Stimulated activated CD4-positive, alpha-beta T cell treated with anti-CD3 and anti-CD28 coated beads, TNF-alpha, amount 100 ng/mL, for 48 hours (primary cell): ENCODE data around the gene TBL1XR1.

Source experiments
- DNase-seq, 3 donors: peaks; one replicate each; pipeline ENCODE4 v3.0.0-alpha.2; 2020; ENCODE audit warnings: low read depth in 3 of 3

Gene TBL1XR1

DNA sequence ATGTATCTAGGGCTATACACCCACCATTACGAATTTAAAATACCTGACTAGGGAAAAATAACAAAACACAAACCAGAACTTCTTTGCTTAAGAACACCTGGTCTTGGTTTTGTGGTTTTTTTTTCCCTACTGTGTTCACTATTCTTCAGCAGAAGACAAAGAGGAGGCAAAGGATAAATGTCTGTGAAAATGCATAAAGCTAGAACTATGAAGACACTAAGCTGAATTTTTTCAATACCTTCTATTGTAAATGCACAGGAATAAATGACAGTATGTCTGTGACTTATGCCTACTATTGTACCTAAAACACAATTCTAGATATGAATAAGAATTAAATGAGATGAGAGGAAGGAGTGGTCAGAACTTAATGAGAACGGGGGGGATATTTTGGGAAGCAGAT, 86.9 kb downstream of the TBL1XR1 start:
- no peak for DNase-seq

DNA sequence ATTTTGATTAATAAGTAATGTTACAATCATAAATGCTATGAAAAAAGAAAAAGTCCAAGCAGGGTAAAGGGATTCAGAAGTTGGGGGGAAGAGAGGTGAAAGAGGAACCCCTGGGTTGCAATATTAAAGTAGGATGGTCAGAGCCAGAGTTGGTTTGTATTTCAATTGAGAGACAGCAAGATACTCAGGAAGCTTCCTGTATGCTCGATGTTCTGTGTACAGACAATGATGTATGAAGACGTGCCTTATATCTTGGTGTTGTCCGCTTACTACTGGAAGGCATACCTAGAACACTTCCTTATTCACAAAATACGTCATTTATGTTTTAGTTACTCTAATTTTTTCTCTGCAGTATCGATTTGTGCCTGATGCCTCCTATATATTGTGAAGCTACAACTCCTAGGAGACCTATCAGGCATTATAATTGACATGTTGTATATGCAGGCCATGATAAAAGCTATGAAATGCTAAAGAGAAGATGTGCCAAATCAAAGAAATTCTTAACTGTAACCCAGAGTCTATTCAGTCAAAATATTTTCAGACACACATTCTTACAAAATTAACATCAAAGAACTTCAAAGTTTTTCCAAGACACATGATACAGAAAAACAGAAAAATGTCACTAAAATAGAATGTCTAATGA, 87.5 kb downstream of the TBL1XR1 start:
- no peak for DNase-seq

DNA sequence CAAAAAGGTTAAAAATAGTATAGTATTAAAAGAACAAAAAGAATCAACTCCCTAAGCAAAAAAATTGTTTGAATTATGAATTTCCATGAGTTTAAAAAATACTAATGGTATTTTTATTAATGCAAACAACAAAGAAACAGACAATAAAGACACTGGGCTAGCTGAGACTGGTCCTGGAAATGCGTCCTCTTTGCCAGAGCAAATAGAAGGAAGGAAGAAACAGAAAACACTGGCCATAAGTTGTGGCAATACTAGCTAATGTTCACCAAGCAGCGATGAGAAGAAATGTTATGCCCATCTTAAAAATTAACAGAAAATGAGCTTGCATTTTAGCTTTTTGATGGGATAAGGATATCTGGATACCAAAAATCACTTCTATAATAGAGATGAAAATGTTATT, 88.6 kb downstream of the TBL1XR1 start:
- DNase-seq = no peak

DNA sequence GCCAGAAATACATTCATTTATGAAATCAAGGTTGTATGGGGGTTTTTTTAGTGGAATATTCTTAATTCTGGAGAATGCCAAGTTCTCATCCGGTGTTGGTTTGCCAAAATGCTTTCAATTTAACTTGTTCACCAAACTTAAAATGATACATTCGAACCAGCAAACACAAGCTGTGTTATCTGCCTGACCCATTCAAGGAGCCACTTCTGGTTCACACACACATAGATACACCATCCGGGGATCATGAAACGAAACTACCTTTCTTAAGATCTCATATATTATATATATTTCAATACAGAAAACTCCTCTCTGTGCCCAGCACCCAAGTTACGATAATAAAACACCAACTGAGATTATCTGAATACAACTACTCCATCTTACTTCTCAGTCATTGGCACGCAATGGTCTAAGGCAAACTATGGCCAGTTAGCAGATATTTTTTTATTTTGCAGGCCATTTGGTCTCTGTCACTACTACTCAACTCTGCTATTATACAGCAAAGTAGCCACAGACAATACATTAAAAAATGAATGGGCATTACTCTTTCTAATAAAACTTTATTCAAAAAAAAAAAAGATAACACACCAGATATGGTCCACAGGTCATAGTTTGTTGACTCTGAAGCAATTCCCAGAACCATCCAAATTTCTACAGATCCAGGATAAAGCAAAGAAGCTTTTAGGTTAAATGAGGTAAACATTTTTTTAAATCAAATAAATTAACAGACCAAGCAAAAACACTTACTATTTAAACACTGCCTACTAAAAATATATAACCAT, 89.6 kb downstream of the TBL1XR1 start:
- DNase-seq = no peak

DNA sequence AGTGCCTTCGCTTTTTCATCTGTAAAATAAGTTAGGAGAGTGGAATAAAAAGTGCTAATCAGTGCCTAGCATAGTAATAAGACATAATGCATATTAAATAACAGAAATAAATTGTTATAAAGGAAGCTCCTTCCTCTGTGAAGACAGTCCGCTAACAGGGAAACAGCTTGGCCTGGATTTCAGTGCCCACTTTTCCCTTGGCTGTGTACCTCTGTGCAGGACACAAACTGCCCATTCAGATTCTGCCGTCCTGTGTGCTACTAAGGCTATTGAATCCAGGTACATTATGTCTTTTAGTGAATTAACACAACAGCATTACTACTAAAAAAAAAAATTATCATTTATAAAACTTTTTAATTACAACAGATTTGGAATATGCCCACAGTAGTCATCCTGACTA, 90.7 kb downstream of the TBL1XR1 start:
- no peak for DNase-seq

DNA sequence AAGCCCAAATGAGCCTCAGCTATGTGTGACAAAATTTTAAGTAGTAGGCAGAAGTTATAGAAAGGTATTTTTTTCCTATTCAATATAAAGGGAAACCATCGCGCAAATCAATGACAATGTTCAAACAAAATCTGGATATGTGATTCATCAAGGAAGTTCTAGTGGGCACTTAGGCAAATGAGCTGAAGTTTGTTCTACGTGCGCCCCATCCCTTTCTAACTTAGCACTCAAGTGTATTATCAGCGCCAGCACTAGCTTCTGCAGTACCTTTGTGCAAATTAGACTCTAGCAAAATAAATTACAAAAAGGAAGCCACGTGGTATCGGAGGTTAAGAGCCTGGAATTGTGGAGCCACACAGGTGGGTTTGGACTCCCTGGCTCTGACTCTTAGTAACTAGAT, 91.1 kb downstream of the TBL1XR1 start:
- no peak for DNase-seq

DNA sequence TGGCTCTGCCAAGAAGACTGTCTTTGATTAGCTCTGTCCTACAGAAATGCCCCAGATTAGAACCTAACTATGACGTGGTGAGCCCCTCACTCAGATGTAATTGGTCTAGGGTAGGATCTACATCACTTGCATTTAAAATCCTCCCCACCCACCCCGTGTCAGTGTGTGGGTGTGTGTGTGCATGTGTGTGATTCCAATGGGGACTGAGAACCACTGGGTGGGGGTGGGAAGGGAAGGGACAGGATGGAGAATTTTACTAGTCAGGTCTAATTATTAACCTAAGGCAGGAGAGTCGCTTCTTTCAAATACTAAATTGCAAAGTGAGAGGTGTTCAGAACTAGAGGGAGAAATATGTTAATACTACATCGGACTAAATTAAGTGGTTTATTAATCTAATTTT, 91.7 kb downstream of the TBL1XR1 start:
- no peak for DNase-seq

DNA sequence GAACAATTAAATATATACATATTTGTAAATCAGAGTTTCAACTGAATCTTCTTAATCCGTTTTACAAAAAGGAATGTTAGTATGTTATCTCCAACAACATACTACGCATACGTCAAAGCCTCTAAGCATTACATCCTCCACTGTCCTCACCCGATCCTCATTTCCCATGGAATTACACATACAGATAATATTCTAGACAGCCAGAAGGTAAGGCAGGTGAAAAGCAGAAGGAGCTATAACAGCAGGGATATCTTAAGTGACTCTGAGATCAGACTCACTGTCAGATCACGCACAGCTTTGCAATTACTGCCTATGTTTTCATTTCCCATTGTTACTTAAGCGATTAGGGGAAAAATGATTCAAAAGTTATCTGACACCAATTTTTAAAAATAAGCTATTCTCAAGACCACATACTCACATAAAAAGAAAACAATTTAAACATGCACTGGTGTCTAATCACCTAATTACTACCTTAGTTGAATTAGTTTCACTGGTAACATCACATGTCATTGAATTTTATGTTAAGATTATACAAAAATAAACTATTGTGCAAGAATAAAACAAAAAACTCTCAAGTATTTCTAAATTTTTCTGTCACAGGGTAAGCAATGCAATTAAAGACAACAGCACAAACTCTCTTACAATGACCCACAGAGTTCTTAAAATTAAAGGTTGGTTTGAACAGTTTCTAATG, 92.8 kb downstream of the TBL1XR1 start:
- DNase-seq = no peak

DNA sequence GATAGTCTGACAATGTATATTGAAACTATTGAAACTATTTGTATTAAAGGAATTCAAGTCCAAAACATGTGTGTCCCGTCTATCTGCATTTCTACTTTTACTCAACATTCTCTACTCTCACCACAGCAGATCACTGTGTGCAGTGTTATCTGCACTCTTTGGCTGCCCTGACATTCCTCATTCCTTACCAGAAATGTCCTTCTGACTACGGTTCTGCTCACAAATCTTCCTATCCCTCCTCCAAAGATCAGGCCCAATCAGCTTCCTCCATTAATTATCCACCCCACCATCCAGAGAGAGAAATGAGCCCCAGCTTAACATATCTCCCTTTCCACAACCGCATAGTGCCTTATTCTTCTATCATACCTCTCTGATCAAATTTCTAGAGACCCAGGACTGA, 94.7 kb downstream of the TBL1XR1 start:
- DNase-seq = no peak

DNA sequence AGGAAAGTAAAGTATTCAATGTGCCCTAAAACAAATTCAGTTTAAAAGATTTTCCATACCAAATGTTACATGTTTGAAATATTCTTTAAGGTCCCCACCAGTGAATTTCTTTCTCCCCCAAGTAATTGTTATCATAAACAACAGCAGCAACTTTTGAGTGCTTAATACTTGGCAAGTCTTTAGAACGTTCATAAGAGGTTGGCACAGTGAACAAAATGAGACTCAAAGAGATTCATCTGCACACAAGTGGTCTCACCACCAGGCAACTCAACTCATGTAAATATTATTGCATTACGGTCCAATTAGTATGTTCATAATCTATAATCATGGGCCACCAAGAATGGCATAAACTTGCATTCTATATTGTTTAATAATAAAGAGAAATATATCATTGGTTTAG, 98.7 kb downstream of the TBL1XR1 start:
- no peak for DNase-seq

DNA sequence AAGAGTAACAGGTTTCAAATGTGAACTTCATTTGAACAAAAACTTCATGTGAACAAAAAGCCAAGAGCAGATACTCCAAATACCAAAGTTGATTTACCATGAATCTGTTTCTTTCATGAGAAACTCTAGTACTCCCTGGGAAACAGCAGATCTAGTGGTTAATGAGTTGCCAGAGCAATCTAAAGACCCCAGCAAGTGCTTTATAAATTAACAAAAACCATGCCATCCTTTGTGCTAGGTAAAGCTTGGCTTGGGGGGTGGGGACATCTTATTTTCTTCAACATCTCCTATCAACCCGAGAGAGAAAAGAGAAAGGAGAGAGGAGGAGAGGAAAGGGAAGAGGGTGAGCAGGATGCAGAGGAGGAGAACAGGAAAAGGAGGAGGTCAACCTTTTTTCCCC, 100.7 kb downstream of the TBL1XR1 start:
- no peak for DNase-seq

DNA sequence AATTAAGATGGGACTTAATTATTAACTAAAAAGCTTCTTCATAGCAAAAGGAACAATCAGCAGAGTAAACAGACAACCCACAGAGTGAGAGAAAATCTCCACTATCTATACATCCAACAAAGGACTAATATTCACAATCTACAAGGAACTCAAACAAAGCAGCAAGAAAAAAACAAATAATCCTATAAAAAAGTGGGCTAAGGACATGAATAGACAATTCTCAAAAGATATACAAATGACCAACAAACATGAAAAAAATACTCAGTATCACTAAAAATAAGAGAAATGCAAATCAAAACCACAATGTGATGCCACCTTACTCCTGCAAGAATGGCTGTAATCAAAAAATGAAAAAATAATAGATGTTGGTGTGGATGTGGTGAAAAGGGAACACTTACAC, 103.3 kb downstream of the TBL1XR1 start:
- DNase-seq = no peak

DNA sequence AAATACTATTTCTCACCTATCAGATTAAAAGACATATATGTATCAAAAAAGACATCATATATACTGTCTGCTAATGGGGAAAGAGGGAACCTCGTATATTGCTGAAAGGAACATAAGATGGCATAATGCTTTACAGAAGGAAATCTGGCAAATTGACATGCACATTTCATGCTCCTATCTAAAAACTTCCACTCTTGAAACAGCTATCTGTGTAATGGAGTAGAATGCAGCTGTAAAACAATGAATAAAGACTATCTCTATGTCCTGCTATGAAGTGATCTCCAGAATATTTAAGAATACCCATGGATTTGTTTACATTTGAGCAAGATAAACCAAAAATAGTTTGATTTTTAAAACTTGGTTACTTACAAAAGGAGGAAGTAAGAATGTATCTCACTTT, 107.4 kb downstream of the TBL1XR1 start:
- no peak for DNase-seq

DNA sequence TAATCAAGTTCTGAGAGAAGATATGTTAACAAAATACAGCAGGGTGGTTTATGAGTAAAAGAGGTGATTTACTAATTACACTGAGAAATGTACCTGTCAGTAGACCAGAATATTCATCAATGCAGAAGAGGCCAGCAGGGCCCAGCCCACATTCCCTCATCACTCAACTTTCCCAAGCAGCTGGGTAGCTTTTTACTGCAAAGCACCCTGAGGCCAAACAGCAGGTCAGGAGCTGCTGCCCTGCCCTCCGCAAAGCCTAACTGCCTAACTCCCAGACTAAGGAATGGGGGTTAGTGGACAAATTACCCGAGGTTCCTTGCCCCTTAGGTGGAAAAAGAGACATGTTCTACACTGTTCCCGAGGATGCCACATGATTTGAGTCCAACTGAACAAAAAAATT, 108.2 kb downstream of the TBL1XR1 start:
- DNase-seq = no peak

DNA sequence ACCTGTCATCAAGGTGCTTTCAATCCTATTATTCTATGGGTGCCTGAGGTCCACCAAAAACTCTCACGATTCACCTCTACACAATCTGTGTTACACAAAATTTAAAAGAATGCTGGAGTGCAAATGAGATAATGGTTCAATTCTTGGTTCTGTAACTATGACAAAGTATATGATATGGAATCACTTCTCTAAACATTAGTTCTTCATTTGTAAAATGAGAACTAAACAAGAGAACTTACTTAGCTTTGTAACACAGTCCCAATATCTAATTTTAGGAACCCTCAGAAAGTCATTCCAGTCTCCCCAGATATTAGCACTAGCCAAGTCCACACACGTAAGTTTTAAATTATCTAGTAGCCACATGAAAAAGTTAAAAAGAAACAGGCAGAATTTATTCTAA, 111.5 kb downstream of the TBL1XR1 start:
- no peak for DNase-seq

DNA sequence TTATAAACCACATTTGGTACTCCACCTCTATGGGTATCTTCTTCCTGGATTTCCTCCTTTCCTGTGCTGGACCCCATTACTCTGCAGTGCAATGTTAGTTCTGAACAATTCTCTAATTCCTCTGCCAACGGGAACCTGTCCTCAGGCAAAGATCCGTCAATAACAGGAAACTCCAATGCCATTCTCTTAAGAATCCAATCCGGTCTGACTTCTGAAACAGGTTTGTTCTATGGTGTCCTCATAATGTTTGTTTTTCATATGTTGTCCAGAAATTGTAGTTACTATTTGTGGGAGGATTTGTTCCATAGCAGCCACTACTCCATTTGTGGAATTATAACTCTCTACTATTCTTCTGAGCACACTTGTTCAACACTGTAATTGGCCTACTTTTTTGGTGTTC, 112.7 kb downstream of the TBL1XR1 start:
- DNase-seq = no peak

DNA sequence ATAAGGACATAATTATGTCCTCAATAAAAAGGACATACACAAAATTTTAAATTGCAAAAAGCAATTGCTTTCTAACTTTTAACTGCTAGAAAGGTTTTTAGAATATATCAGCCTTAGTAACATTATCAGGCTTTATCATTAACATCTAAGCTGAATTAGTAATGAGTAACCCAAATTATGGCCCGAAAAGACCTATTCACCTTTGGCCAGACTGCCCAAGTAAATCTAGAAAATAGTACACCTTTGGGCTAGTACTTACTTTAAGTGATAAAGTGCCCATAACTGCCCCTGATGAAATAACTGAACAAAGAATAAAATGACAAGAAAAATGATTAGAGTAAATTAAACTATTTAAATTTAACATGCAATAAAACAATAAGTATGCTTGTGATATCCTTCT, 117.2 kb downstream of the TBL1XR1 start:
- no peak for DNase-seq

DNA sequence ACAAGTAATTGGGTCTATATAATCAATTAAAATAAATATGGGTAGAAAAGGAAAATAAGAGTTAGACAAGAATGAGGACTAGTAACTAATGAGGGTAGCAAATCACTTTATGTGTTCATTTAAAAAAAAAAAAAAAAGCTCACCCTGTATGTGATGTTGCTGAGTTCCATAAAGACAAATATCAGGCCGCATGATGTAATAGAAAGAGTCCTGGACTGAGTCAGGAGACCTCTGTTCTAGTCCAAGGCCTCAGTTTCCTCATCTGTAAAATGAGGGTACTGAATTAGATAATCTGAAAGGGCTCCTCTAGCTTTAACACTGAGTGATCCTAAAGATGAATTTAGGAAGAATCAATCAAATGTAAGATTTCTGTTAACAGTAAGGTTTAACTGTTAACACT, 117.6 kb downstream of the TBL1XR1 start:
- DNase-seq = no peak

DNA sequence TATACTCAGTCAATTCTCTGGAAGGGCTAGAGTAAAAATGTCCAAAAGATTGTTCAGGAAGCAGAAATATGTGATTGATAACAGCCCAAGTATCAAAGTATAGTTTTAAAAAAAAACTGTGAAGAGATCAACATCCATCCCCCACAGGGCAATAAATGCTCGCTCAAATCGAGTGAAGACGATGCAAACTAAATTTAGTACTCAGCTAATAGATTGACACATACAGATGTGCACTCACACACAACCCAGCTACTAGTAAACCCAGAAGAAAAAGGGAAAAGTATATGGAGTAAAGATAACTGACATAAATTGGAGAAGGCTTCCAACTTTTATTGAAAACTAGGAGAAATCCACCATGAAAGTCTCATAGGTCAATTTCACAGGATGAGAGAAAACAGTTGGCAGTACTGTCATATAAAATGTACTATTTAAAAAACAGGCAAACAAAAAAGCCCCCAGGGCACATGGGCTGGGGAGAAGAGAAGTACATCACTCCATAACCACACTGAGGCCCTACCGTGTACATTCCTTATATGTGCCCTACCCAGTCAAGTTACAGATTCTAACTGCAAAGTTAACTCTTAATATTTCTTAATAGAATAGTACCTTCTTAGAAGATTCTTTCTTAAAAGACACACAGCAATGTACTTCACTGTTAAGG, 125.7 kb downstream of the TBL1XR1 start:
- no peak for DNase-seq

DNA sequence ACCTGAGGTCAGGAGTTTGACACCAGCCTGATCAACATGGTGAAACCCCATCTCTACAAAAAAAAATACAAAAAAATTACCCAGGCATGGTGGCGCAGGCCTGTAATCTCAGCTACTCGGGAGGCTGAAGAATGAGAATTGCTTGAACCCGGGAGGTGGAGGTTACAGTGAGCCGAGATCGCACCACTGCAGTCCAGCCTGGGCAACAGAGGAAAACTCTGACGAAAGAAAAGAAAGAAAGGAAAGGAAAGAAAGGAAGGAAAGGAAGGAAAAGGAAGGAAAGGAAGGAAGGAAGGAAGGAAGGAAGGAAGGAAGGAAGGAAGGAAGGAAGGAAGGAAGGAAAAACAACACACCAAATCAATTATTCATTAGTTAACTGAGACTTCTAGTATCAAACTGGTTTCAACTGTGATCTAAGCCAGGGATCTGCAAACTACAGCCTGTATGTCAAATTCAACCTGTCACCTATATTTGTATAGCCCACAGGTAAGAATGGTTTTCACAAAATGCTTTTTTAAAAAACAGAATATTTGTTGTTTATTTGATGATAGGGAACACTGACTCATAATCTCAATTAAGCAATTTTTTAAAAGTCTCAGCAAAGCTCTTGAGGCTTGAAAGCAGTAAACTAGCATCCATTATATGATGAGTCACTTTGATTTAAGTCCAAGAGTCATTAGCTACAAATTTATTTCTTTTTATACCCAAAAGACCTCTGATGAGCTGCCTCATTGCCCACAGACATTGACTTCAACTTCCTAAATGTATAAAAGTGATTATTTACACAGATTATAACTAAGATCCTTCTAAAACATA, 127.6 kb downstream of the TBL1XR1 start:
- DNase-seq = no peak

DNA sequence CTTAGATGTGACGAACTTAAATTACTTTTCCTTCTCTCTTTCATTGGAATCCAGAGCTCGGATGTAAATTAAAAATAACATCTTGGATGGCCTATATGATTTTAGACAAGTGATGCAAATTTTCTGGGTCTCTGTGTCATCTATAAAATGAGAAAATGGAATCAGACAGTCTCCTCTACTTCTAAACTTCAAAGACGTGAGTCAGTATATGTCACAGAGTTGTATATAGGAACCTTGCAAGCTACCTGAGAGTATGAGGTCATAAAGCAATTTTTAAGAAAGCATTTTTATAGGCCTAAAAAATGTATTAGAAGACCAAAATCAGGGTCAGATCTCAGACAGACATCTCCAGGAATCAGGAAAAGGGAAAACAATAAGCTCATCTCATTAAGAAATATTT, 128.3 kb downstream of the TBL1XR1 start:
- no peak for DNase-seq

DNA sequence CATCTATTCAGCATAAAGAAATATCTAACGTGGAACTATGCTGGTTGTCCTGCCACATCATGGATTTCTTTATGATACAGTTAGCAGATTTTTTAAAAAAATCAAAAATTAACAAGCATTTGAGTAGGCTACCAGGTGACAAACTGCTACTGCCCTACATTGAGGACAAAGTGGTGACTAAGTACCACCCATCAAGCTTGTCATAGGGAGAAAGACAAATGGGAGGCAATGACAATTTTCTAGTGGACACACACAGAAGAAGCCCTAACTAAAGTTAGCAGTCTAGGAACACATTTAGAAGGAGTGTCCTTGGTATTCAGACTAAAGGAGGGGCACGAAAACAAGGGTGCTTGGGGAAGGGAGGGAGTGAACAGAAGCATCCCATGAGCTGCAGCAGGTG, 131.2 kb downstream of the TBL1XR1 start:
- no peak for DNase-seq
